Spleen (tissue), 11 donors: ENCODE measurements around the gene EMC1. TPM values are rescaled to one million over a fixed set of nuclear protein-coding genes. Genes with fewer than 3 reads are reported as not detected.

Source experiments
- DNase-seq: peaks from one replicate; pipeline ENCODE4 v3.0.0-alpha.2; 2020
- H3K27ac ChIP-seq, 8 donors: fragments of 200-600 bp; sonication (generic) in 7 of 8; 1 replicate in 4 of 8; 2 replicates in 4 of 8; pipeline versions ENCODE4 v1.5.0 to v1.8.0; 2016 to 2021; ENCODE audit warnings: inconsistent platforms in 4 of 8, mild to moderate bottlenecking in 4 of 8, moderate library complexity in 1 of 8
- H3K27me3 ChIP-seq, 7 donors: fragments of 200-600 bp; sonication (generic) in 6 of 7; replicated peaks in 1 of 7; 1 replicate in 4 of 7; 2 replicates in 3 of 7; pipeline versions ENCODE4 v1.5.0 to v1.8.0; 2016 to 2021; ENCODE audit warnings: inconsistent platforms in 3 of 7, mild to moderate bottlenecking in 1 of 7
- H3K36me3 ChIP-seq, 6 donors: fragments of 200-600 bp; sonication (generic) in 5 of 6; 1 replicate in 4 of 6; 2 replicates in 2 of 6; pipeline versions ENCODE4 v1.5.0 to v1.8.0; 2016 to 2021; ENCODE audit warnings: inconsistent platforms in 2 of 6
- H3K4me1 ChIP-seq, 6 donors: fragments of 200-600 bp; sonication (generic) in 5 of 6; 1 replicate in 3 of 6; 2 replicates in 3 of 6; pipeline versions ENCODE4 v1.5.0 to v1.8.0; 2016 to 2021; ENCODE audit warnings: inconsistent platforms in 3 of 6
- H3K4me3 ChIP-seq, 8 donors: fragments of 200-600 bp; sonication (generic) in 7 of 8; 1 replicate in 4 of 8; 2 replicates in 4 of 8; pipeline versions ENCODE4 v1.5.0 to v1.8.0; 2016 to 2021; ENCODE audit warnings: inconsistent platforms in 4 of 8, mild to moderate bottlenecking in 4 of 8, moderate library complexity in 2 of 8
- H3K9me3 ChIP-seq, 8 donors: fragments of 200-600 bp; sonication (generic) in 7 of 8; 1 replicate in 4 of 8; 2 replicates in 4 of 8; pipeline versions ENCODE4 v1.5.0 to v1.8.0; 2016 to 2021; ENCODE audit warnings: inconsistent platforms in 4 of 8
- POLR2A ChIP-seq, 3 donors: fragments of 450-650 bp; IDR thresholded peaks; one replicate each; pipeline ENCODE4 v1.5.1; 2017; ENCODE audit warnings: antibody characterized with exemption in 3 of 3, mild to moderate bottlenecking in 1 of 3
- POLR2AphosphoS5 ChIP-seq, 3 donors: sonication (generic); formaldehyde crosslinking; IDR thresholded peaks; one replicate each; pipeline ENCODE4 v1.5.1; 2017; ENCODE audit warnings: antibody characterized with exemption in 3 of 3
- WGBS, 5 donors: extraction: QIAGEN DNeasy Blood & Tissue Kit in 3 of 5; methylation state at CpG; one replicate each; pipeline versions ENCODE4 v1.1.5 to v1.1.7; 2013 to 2018; 5-methylcytosine and 5-hydroxymethylcytosine counted together
- intact Hi-C: fragments of 100-400 bp; cut with DNase I; formaldehyde crosslinking; loops from one replicate; pipeline ENCODE4 v1.15.0; 2023; ENCODE audit warnings: low total_unique reads
- polyA plus RNA-seq, 3 donors: library from polyadenylated mRNA; stranded (reverse); fragments of 200-250 nt; gene quantifications; one replicate each; pipeline ENCODE4 v1.2.1, GENCODE V29; 2013
- total RNA-seq, 7 donors: library from RNA; depleted of rRNA in 3 of 7; stranded (reverse); fragments of >200 nt in 3 of 7; fragmentation: NEBNext Ultra II Directional in 4 of 7; extraction: Animal tissue kit (Norgen Biotek cat#: 25700) in 4 of 7; gene quantifications; one replicate each; pipeline versions ENCODE4 v1.1.0 to v1.2.1, GENCODE V29; 2016 to 2021
- TF ChIP-seq, protein P1 (sequence below), 11 experiments: fragments of 200-600 bp in 7 of 11; fragments of 450-650 bp in 4 of 11; sonication (generic) in 4 of 11; IDR thresholded peaks in 8 of 11; conservative IDR thresholded peaks in 3 of 11; 1 replicate in 7 of 11; 2 replicates in 4 of 11; pipeline versions ENCODE4 v1.4.0 to v1.8.0; 2016 to 2021; ENCODE audit warnings: antibody characterized with exemption in 11 of 11, inconsistent platforms in 4 of 11, mild to moderate bottlenecking in 1 of 11
- donor health status: healthy with polysubstance abuse.
- donor health status: DM: no; HTN: no; CAD: no; lungs with moderate emphysema.
- donor health status: DM: no; HTN: no; CAD: no.
- donor health status: Bipolar disorder and iron deficiency.
- donor health status: healthy.
- donor health status: DM: no; HTN: no; CAD: no.
- donor health status: DM: yes; HTN: yes; CAD: no.

EMC1 gene
- total and polyA plus RNA-seq, 10 donors = 5.1 to 45.6 (median 28.6) TPM

DNA sequence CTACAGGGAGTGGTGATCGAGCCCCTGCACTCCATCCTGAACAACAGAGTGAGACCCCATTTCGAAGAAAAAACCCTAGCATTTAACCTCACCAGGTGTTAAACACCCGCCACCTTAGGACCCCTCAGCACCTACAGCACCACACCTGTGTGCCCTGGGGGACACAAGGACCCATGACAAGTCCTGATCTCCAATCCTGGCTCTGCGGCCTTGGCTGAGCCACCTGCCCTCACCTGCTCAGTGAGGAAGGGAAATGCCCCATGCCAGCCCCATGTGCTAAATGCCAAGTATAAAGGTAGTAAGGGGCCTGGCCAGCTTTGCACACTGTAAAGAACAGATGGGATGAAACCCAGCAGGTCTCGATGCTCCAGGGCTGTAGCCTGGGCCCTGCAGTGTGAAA lies 11.4 kb upstream of the EMC1 start:
- Histone ChIP-seq H3K4me1 (peaks cover 0 to 17% (median 6%) of the 10 kb centered on the region in 6 donors), H3K36me3 (peaks cover 0 to 33% (median 32%) of the 10 kb centered on the region in 6 donors), H3K9me3 (no peaks in the 10 kb centered on the region), H3K27me3 (no peaks in the 10 kb centered on the region), H3K4me3 (no peak overlapping the region), H3K27ac (no peak overlapping the region)
- WGBS, 5 donors = 87 to 96% (median 92%) methylated on average over 5 of the region's 5 CpGs
- DNase-seq = no peak
- intact Hi-C loops = no loop called here
- no peak for TF ChIP-seq POLR2AphosphoS5 (IDR thresholded peaks at IDR 0.05)

DNA sequence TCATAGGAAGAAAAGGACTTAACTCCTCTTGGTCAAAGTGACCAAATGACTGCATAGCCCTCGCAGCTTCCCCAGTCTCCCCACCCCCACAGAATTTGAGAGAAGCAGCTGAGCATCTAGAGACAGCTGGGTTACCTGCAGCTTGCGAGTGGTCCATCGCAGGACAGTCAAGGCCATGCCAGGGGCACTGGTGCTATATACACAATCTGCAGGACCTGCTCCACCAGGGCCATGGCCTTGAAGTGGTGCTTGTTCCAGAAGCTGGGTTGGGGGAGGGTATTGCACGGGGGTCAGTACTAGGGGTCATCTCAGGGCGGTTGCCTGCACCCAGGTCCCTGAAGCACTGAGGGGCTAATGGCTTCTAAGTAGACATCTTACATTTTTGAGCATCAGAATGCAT lies 10.7 kb upstream of the EMC1 start:
- DNase-seq = no peak
- 73 to 94% (median 82%) methylated on average over 5 of the region's 5 CpGs for WGBS, 5 donors
- no peak overlapping the region for H3K4me3 ChIP-seq

DNA sequence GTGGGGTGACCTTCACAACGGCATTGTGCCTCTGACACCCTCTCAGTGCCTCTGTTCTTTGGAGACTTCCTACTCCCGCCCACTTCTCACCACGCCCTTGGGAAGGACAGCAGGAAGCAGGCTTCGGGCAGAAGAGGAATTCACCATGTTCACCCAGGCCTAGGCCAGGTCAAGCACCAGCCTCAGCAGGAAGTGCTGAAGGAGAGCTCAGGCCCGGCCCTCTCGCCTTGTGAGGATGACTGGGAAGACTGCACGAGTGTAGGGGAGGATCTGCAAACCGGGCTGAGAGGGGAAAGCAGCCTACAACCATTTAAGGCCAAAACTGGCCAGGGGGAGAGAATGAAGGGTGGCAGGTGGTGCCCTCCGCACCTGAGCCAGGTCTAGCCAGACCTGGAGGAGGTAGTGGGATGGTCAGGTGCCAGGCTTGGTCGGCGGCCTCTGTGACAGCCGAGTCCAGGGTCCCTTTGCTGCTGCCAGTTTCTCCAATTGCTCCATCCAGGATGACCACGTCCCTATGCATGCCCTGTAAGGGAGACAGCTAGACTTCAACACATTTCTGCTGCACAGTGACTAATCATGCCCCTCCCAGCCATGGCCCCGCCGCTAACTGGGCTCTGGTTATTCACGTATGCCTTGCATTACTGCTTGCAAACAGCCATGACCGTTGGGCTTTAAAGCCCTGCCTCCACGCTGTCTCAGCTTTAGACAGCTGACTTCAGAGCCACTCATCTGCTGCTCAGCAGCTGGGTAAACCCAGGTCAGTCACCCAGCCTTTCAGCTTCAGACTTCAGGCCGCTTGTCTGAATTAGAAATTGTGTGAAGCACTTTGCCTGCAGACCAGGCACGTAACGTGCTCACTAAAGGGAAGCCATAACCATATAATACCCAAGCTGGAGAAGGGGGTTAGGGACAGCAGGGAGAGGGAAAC lies 9.2 kb upstream of the EMC1 start:
- no peaks in the 10 kb centered on the region for H3K27me3 ChIP-seq
- intact Hi-C loops = no loop called here
- H3K4me1 ChIP-seq = peaks cover 0 to 21% (median 6%) of the 10 kb centered on the region in 6 donors
- no peaks in the 10 kb centered on the region for H3K9me3 ChIP-seq
- peaks cover 0 to 55% (median 54%) of the 10 kb centered on the region in 6 donors for H3K36me3 ChIP-seq
- H3K27ac ChIP-seq = peak overlapping the region in 4 of 8 donors; percentile 26 to 65 (median 36)
- H3K4me3 ChIP-seq = no peak overlapping the region
- no peak for DNase-seq
- TF ChIP-seq, protein P1, sequence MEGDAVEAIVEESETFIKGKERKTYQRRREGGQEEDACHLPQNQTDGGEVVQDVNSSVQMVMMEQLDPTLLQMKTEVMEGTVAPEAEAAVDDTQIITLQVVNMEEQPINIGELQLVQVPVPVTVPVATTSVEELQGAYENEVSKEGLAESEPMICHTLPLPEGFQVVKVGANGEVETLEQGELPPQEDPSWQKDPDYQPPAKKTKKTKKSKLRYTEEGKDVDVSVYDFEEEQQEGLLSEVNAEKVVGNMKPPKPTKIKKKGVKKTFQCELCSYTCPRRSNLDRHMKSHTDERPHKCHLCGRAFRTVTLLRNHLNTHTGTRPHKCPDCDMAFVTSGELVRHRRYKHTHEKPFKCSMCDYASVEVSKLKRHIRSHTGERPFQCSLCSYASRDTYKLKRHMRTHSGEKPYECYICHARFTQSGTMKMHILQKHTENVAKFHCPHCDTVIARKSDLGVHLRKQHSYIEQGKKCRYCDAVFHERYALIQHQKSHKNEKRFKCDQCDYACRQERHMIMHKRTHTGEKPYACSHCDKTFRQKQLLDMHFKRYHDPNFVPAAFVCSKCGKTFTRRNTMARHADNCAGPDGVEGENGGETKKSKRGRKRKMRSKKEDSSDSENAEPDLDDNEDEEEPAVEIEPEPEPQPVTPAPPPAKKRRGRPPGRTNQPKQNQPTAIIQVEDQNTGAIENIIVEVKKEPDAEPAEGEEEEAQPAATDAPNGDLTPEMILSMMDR (IDR thresholded peaks at IDR 0.05 in 8 of 11, conservative IDR thresholded peaks at IDR 0.05 in 3 of 11) = no peak
- TF ChIP-seq POLR2AphosphoS5 (IDR thresholded peaks at IDR 0.05) (peak; percentile 23 to 61 (median 29)), POLR2A (IDR thresholded peaks at IDR 0.05) (no peak)
- 75 to 80% (median 75%) methylated on average over 19 to 21 of the region's 21 CpGs for WGBS, 5 donors

More for the DNA sequence above, 10.7 kb upstream of the EMC1 start:
- Histone ChIP-seq H3K9me3 (no peaks in the 10 kb centered on the region), H3K27ac (no peak overlapping the region), H3K36me3 (peaks cover 0 to 40% (median 39%) of the 10 kb centered on the region in 6 donors), H3K4me1 (peaks cover 0 to 21% (median 6%) of the 10 kb centered on the region in 6 donors), H3K27me3 (no peaks in the 10 kb centered on the region)
- TF ChIP-seq POLR2A (IDR thresholded peaks at IDR 0.05) (no peak), POLR2AphosphoS5 (IDR thresholded peaks at IDR 0.05) (no peak)
- TF ChIP-seq, protein P1 (IDR thresholded peaks at IDR 0.05 in 8 of 11, conservative IDR thresholded peaks at IDR 0.05 in 3 of 11) = no peak
- intact Hi-C loops = no loop called here

DNA sequence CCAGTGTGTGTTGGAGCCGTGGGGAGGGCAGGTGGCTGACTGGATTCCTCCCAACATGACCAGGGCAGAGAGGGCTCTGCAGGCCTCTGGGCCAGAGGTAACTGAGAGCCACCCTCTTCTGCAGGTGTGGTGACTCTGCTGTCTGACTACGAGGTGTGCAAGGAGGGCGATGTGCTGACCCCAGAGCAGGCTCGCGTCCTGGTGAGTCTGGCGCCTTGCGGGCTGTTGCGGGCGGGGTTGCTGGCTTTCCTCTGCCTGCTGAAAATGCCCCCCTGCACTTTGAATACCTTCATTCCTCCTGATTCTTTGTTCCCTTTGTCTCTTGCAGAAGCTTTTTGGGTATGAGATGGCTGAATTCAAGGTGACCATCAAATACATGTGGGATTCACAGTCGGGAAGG lies 7.0 kb upstream of the EMC1 start:
- DNase-seq = no peak
- Histone ChIP-seq H3K27me3 (no peaks in the 10 kb centered on the region), H3K4me1 (peaks cover 4 to 36% (median 15%) of the 10 kb centered on the region in 6 donors), H3K27ac (no peak overlapping the region), H3K9me3 (no peaks in the 10 kb centered on the region), H3K36me3 (peaks cover 0 to 66% (median 57%) of the 10 kb centered on the region in 6 donors), H3K4me3 (no peak overlapping the region)
- intact Hi-C loops = no loop called here
- TF ChIP-seq, protein P1 (IDR thresholded peaks at IDR 0.05 in 8 of 11, conservative IDR thresholded peaks at IDR 0.05 in 3 of 11) = no peak
- TF ChIP-seq POLR2A (IDR thresholded peaks at IDR 0.05) = no peak
- WGBS, 5 donors = 90 to 98% (median 93%) methylated on average over 9 to 10 of the region's 10 CpGs
